GM20431 (cell line): Measurements from ENCODE around the gene NRXN3.

ENCODE experiments used
- in situ Hi-C: fragments of 300-500 bp; cut with MseI, MboI; formaldehyde crosslinking; loops from one replicate; pipeline ENCODE4 v1.15.0; 2020; ENCODE audit warnings: low sequenced_read_pairs; ENCODE audit not compliant: unreplicated experiment

Gene NRXN3

GRCh38 chr14:78683981-78684380, 513.8 kb downstream of the NRXN3 start:
- in situ Hi-C loops, result no loop called here

GRCh38 chr14:78688503-78688902, 518.3 kb downstream of the NRXN3 start:
- in situ Hi-C loops, result no loop called here

DNA sequence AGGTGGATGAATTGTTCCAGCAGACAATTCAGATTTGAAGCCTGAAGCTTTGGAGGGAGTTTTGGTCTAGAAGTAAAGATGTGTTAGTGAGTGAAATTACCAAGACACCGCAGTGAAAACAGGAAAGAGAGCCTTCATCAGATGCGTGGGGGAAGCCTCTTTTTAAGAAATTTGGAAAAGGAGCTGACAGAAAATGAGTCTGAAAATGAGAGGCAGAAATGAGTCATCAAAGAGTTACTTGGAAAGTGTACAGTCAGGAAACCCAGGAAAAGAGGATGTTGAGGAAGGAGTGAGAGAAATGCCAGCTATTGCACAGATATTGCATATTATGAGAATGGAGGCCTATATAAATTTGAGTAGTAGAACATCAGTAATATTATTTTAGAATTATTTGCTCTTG, 520.7 kb downstream of the NRXN3 start:
- in situ Hi-C loops, result no loop called here

DNA sequence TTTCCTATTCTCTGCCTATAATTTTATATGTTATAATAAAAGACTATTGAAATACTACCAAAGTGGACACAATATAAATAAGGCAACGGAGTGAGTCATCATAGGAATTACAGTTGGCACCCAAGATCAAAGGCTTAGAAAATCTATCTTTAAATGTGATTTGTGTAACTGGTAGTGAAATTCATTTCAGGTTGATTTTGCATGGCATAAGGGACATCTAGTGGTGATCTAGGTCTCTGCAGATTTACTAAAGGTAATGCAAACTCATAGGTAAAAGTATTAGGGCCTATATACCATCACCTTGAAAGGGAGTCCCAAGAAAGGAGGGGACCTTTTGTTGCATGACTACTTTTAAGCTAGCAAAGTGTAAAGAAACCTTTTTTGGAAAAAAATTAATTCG, 527.2 kb downstream of the NRXN3 start:
- in situ Hi-C loops, result no loop called here

- in situ Hi-C loops, result no loop called here
Observed at GRCh38 chr14:78698991-78699390, 528.8 kb downstream of the NRXN3 start.

DNA sequence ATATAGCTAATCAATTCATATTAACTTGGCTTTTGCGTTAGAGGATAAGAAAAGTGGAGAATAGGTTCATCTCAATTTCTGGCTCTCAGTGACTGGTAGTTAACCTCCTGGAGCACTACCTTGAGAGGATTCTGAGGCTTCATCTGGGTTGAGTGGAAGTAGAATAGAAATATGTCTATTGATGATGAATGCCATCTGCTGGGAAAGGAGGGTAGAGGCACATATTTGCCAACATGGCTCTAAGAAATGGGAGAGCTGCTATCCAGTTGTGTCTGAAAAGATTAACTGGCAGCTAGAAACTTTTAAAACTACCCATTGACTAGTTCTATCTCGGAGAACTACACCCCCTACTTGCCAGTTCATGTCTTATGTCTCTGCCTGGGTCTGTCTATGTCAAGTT, 530.1 kb downstream of the NRXN3 start:
- in situ Hi-C loops, result no loop called here

DNA sequence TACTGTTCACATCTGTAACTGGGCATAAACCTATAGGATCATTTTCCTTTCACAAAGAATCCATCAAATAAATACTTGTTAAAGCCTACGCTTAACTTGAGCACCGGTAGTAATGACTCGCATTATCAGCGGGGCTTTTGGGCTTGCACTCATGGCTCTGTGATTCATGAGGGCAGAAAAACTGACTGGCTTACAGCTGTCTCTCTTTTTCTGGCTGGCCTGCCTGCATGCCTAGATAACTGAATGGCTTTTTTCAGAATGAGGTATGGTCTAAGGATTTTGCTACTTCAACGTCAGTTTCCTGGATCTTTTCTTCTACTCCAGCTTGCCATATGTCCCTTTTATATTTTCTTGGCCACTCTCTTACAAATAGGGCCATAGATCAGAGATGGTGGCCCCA, 531.1 kb downstream of the NRXN3 start:
- in situ Hi-C loops, result no loop called here

DNA sequence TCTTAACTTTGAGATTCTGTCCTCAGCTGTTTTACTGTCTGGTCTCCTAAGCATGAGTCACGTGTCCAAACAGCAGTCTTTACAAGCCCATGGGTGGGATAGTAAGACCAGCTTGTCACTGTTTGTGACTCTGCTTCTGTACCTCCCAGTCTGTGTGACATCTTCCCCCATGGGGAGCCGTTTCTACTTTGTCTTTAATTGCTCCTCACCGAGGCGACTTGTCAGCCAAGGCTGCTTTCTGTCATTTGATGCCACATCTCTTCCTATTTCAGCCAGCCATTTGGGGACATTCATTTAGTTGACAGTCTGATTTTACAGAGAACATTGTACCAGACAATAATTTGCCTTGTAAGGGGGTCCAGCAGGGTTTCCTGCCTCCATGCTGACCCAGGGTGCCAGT, 534.8 kb downstream of the NRXN3 start:
- in situ Hi-C loops, result no loop called here

- in situ Hi-C loops, result no loop called here
Observed at GRCh38 chr14:78705989-78706388, 535.8 kb downstream of the NRXN3 start.

DNA sequence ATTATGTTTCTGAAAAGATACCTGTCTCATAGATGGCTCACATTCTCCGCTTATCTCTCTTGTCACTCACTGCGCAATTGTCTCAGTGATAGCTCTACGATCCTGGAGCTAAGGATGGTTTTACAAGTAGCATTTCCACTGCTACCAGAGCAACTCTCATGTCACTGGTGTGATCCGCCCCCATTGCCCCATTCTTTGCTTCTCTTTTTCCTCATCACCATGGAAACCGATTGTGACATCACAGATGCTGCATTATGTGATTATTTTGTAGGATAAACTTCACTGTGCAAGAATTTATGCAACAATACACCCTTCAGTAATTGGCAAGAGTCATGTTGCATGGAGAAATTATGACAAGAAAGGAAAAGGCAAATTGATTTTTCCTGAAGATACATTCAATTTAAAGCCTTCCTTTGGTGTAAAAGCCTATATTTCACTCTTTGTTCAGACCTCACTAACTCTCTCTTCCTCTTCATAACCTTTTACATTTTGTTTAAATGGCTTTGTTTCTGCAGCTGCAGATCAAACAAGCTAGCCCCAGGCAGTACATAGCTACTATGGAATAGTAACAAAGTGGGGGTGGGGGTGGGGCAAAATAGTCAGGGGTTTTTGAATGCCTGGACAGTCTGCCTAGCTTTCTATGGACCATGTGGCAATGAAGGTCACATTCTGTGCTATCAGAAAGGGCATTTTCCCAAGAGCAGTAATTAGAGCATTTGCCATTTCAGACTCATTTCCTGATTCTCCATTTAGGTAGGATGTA, 539.8 kb downstream of the NRXN3 start:
- in situ Hi-C loops, result no loop called here

DNA sequence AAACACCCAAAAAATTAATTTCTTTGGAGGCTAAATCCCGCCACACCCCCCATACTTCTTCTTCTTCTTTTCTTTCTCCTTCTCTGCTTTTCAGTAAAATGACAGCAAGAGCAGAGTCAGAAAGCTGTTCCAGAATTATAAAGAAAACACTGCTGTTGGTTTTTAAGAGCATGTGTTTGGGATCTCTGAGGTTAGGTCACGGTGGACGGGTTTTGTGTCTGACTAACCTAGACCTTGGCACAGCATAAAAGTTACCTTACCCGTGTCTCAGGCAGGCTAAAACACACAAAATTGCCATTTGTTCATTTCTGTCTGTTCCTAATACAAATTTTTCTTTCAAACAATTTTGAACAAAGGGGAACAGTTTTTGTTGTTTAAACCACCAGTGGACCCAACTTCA, 540.8 kb downstream of the NRXN3 start:
- in situ Hi-C loops, result no loop called here

- in situ Hi-C loops, result no loop called here
Observed at GRCh38 chr14:78713716-78714115, 543.5 kb downstream of the NRXN3 start.

DNA sequence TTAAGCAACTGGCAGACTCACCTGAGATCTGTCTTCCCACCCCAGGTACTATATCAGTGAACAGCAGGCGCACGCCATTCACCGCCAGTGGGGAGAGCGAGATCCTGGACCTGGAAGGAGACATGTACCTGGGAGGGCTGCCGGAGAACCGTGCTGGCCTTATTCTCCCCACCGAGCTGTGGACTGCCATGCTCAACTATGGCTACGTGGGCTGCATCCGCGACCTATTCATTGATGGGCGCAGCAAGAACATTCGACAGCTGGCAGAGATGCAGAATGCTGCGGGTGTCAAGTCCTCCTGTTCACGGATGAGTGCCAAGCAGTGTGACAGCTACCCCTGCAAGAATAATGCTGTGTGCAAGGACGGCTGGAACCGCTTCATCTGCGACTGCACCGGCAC, 544.5 kb downstream of the NRXN3 start:
- in situ Hi-C loops, result no loop called here

GRCh38 chr14:78721756-78722480, 551.7 kb downstream of the NRXN3 start:
- in situ Hi-C loops, result no loop called here

- in situ Hi-C loops, result no loop called here
Observed at GRCh38 chr14:78725086-78725485, 554.9 kb downstream of the NRXN3 start.

DNA sequence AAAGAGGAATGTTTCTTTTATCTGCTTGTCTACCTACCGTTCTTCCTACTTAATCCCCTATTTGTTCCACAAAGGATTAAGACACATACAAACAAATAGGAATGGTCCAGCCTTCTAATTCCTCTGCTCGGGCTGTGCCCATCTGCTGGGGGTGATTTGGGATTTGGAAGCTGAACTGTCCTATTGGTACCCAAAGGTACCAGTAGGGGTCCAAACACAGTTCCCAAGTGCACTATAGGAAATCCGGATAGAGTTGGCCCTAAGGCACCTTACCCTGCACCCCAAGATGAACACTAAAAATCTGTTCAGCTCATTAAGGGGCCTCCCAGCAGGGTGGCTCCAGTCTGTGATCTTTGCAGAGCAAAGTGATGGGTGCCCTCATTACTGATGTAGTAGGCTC, 566.9 kb downstream of the NRXN3 start:
- in situ Hi-C loops, result no loop called here

GRCh38 chr14:78737601-78738000, 567.4 kb downstream of the NRXN3 start:
- in situ Hi-C loops, result no loop called here

GRCh38 chr14:78746086-78746595, 576.0 kb downstream of the NRXN3 start:
- in situ Hi-C loops, result no loop called here

GRCh38 chr14:78747813-78748212, 577.6 kb downstream of the NRXN3 start:
- in situ Hi-C loops, result no loop called here

DNA sequence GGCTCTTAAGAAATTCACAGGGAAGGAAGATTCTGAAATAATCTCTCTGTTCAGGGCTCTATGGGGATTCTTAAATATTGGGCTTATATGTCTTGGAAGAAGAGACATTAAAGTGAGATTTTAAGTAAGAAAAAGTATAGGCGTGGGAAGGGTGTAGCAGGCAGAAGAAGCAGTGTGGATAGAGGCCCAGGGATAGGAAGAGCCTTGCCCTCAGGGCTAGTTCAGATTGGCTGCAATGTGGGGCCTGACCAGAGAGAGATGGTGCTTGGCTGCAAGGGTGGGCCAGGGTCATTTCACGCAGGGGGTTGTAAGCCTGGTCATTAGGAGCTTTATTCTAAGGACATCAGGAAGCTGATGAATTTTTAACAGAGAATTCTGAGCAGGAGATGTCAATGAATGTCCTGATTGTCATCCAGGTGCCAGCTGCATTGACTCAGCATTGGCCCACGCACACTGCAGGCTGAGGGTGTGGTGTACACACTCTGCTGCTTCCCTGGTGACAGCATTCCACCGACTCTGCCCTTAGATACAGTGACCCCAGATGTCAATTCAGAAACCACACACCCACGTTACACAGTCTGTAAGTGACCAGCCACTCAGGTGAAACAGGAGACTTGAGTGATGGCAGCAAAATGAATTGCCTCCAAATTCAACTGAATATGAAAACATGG, 582.5 kb downstream of the NRXN3 start:
- in situ Hi-C loops, result no loop called here

- in situ Hi-C loops, result no loop called here
Observed at GRCh38 chr14:78754059-78754458, 583.9 kb downstream of the NRXN3 start.
